GM12873 (cell line): ENCODE data around the gene CYP17A1.

ENCODE experiments used
- CTCF ChIP-seq: IDR thresholded peaks from 2 replicates; pipeline ENCODE4 v1.5.1; 2012; ENCODE audit warnings: low read depth, mild to moderate bottlenecking, moderate library complexity, low read length, control low read depth; ENCODE audit not compliant: insufficient read depth; ENCODE audit errors: missing control alignments

The CYP17A1 gene

GRCh38 chr10:102781090-102781920 is 55.9 kb downstream of the CYP17A1 start:
- no peak for TF ChIP-seq CTCF
